Measurements from ENCODE around the gene MDGA2. TPM values are rescaled to one million over a fixed set of nuclear protein-coding genes. Genes with fewer than 3 reads are reported as not detected.

The MDGA2 gene
- total and polyA plus RNA-seq, 4 donors, result 16.5 to 99.0 (median 34.1) TPM

DNA sequence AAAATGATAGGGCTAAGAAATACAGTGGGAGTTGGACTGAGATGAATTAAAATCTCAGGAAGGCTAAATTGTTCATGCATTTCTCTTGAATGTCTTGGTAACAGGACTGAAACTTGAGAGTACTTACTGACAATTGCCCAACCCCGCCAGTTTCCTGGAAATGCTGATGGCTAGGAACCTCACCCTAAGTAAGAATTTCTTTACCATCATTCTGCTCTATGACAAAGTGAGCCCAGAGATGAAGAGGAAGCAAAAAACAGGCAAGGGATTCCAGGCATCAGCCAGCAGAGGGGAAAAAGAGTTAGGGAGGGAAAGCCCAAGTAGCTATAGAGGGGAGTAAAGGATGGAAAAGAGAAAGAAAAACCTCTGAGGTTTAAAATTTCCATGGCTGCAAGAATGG is 397.7 kb downstream of the MDGA2 start:
- no peaks in the 10 kb centered on the region for H3K9me3 ChIP-seq (ENCODE audit: control insufficient read depth, insufficient read depth, low read length)
- H3K27me3 ChIP-seq (ENCODE audit: control insufficient read depth, insufficient read depth, low read length), result no peaks in the 10 kb centered on the region
- WGBS (ENCODE audit: insufficient coverage), result no CpG with 5 or more reads among the region's 1 CpG
- no peaks in the 10 kb centered on the region for H3K4me1 ChIP-seq (ENCODE audit: control insufficient read depth, insufficient read depth, low read length)
- no peak overlapping the region for H3K27ac ChIP-seq (ENCODE audit: low read depth, low read length)
- no peak overlapping the region for H3K4me3 ChIP-seq (ENCODE audit: low read depth, low read length)
- H3K36me3 ChIP-seq (ENCODE audit: control insufficient read depth, insufficient read depth, low read length), result no peaks in the 10 kb centered on the region
- peak in 3 of 6 donors; percentile 16 to 71 (median 17) for DNase-seq (ENCODE audit: low read depth in 4 of 6, low spot score in 6 of 6)

- no peaks in the 10 kb centered on the region for H3K4me1 ChIP-seq (ENCODE audit: control insufficient read depth, insufficient read depth, low read length)
- DNase-seq (ENCODE audit: low read depth in 4 of 6, low spot score in 6 of 6), result no peak
- WGBS (ENCODE audit: insufficient coverage), result 64% methylated on average over 3 of the region's 3 CpGs
- no peaks in the 10 kb centered on the region for H3K9me3 ChIP-seq (ENCODE audit: control insufficient read depth, insufficient read depth, low read length)
- no peaks in the 10 kb centered on the region for H3K36me3 ChIP-seq (ENCODE audit: control insufficient read depth, insufficient read depth, low read length)
- no peaks in the 10 kb centered on the region for H3K27me3 ChIP-seq (ENCODE audit: control insufficient read depth, insufficient read depth, low read length)
- H3K27ac ChIP-seq (ENCODE audit: low read depth, low read length), result no peak overlapping the region
- H3K4me3 ChIP-seq (ENCODE audit: low read depth, low read length), result no peak overlapping the region
Measured at GRCh38 chr14:47276931-47277330, 398.5 kb downstream of the MDGA2 start.

- no peaks in the 10 kb centered on the region for H3K4me1 ChIP-seq (ENCODE audit: control insufficient read depth, insufficient read depth, low read length)
- no peak for DNase-seq (ENCODE audit: low read depth in 4 of 6, low spot score in 6 of 6)
- 100% methylated on average over 2 of the region's 5 CpGs for WGBS (ENCODE audit: insufficient coverage)
- H3K27me3 ChIP-seq (ENCODE audit: control insufficient read depth, insufficient read depth, low read length), result no peaks in the 10 kb centered on the region
- H3K4me3 ChIP-seq (ENCODE audit: low read depth, low read length), result no peak overlapping the region
- H3K27ac ChIP-seq (ENCODE audit: low read depth, low read length), result no peak overlapping the region
- H3K9me3 ChIP-seq (ENCODE audit: control insufficient read depth, insufficient read depth, low read length), result no peaks in the 10 kb centered on the region
- no peaks in the 10 kb centered on the region for H3K36me3 ChIP-seq (ENCODE audit: control insufficient read depth, insufficient read depth, low read length)
Measured at GRCh38 chr14:47273939-47274338, 401.5 kb downstream of the MDGA2 start.

- no CpG with 5 or more reads among the region's 4 CpGs for WGBS (ENCODE audit: insufficient coverage)
- Histone ChIP-seq H3K27ac (ENCODE audit: low read depth, low read length) (no peak overlapping the region), H3K4me1 (ENCODE audit: control insufficient read depth, insufficient read depth, low read length) (no peaks in the 10 kb centered on the region), H3K4me3 (ENCODE audit: low read depth, low read length) (no peak overlapping the region), H3K36me3 (ENCODE audit: control insufficient read depth, insufficient read depth, low read length) (no peaks in the 10 kb centered on the region), H3K9me3 (ENCODE audit: control insufficient read depth, insufficient read depth, low read length) (no peaks in the 10 kb centered on the region), H3K27me3 (ENCODE audit: control insufficient read depth, insufficient read depth, low read length) (no peaks in the 10 kb centered on the region)
- peak in 1 of 6 donors; percentile 13 for DNase-seq (ENCODE audit: low read depth in 4 of 6, low spot score in 6 of 6)
Measured at GRCh38 chr14:47270715-47271114, 404.7 kb downstream of the MDGA2 start.

DNA sequence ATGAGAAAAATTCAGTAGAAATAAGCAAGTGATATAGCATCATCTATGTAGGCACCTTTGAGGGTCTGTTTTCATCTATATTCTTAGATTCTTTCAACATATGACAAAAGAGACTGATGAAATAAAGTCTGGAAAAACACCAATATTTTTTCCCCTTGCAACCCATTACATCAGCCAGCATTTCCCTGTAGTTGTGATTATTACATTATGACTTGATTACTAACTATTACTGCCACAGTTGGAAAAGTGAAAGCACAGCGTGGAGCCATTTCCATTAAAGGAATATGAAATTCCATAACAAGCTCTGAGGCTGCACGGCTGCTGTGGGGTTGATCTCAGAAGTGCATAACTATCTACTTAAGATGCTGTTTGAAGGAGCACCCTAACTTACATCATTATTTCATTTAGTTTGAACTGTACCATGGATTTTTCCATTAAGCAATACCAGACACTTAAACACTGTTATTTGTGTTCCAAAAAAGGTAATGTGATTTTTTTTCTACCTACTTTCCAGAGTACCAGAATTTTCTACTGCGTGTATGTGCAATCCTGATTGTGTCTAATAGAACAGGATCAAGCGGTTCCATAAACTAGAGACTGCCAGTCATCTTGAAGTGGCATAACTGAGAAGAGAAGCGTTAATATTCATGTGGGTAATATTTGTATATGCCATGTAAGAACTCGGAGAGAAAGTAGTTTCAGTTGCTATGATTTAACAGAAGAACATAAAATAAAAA is 405.5 kb downstream of the MDGA2 start:
- peak in 3 of 6 donors; percentile 29 to 93 (median 42) for DNase-seq (ENCODE audit: low read depth in 4 of 6, low spot score in 6 of 6)
- Histone ChIP-seq H3K4me3 (ENCODE audit: low read depth, low read length) (no peak overlapping the region), H3K36me3 (ENCODE audit: control insufficient read depth, insufficient read depth, low read length) (no peaks in the 10 kb centered on the region), H3K27ac (ENCODE audit: low read depth, low read length) (no peak overlapping the region), H3K9me3 (ENCODE audit: control insufficient read depth, insufficient read depth, low read length) (no peaks in the 10 kb centered on the region), H3K4me1 (ENCODE audit: control insufficient read depth, insufficient read depth, low read length) (no peaks in the 10 kb centered on the region), H3K27me3 (ENCODE audit: control insufficient read depth, insufficient read depth, low read length) (no peaks in the 10 kb centered on the region)
- 74% methylated on average over 2 of the region's 6 CpGs for WGBS (ENCODE audit: insufficient coverage)

DNA sequence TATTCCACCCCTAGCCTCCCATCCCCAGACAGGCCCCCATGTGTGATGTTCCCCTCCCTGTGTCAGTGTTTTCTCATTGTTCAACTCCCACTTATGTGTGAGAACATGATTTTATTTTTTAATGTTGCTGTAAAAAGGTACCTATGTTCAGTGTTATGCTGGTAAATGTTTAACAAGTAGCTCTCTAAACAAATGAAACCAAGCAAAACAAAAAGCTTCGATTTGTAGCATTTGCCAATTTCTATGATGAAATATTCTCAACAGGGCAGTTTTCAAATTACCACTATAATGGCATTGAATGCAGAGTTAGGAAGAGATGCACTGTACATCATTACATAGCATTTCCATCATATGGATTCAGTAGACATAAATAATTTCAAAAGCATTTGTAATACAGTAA is 410.6 kb downstream of the MDGA2 start:
- Histone ChIP-seq H3K27ac (ENCODE audit: low read depth, low read length) (no peak overlapping the region), H3K9me3 (ENCODE audit: control insufficient read depth, insufficient read depth, low read length) (no peaks in the 10 kb centered on the region), H3K4me1 (ENCODE audit: control insufficient read depth, insufficient read depth, low read length) (no peaks in the 10 kb centered on the region), H3K27me3 (ENCODE audit: control insufficient read depth, insufficient read depth, low read length) (no peaks in the 10 kb centered on the region), H3K4me3 (ENCODE audit: low read depth, low read length) (no peak overlapping the region), H3K36me3 (ENCODE audit: control insufficient read depth, insufficient read depth, low read length) (no peaks in the 10 kb centered on the region)
- no peak for DNase-seq (ENCODE audit: low read depth in 4 of 6, low spot score in 6 of 6)
- no CpG with 5 or more reads among the region's 1 CpG for WGBS (ENCODE audit: insufficient coverage)

GRCh38 chr14:47262801-47263200 is 412.6 kb downstream of the MDGA2 start:
- no peak overlapping the region for H3K27ac ChIP-seq (ENCODE audit: low read depth, low read length)
- H3K4me3 ChIP-seq (ENCODE audit: low read depth, low read length), result no peak overlapping the region
- H3K4me1 ChIP-seq (ENCODE audit: control insufficient read depth, insufficient read depth, low read length), result no peaks in the 10 kb centered on the region
- DNase-seq (ENCODE audit: low read depth in 4 of 6, low spot score in 6 of 6), result no peak
- 75% methylated on average over 1 of the region's 2 CpGs for WGBS (ENCODE audit: insufficient coverage)
- H3K9me3 ChIP-seq (ENCODE audit: control insufficient read depth, insufficient read depth, low read length), result no peaks in the 10 kb centered on the region
- no peaks in the 10 kb centered on the region for H3K27me3 ChIP-seq (ENCODE audit: control insufficient read depth, insufficient read depth, low read length)
- no peaks in the 10 kb centered on the region for H3K36me3 ChIP-seq (ENCODE audit: control insufficient read depth, insufficient read depth, low read length)

DNA sequence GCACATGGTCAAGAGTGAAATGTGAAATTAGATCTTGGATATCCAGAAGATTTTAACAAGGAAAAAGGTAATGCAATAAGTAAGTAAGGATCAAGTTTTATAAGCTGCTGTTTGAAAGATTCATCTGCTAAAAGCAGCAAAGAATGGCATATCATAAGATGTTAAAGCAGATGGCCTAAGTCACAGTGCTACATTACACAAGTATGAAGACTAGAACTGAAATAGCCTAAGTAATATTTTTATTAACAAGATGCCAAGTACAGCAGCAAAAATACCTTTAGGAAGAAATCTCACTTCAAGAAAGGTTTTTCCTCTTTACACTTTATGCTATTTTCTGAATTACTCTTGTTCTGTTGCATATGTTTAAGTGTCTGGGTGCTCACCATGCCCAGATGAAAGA is 414.1 kb downstream of the MDGA2 start:
- H3K9me3 ChIP-seq (ENCODE audit: control insufficient read depth, insufficient read depth, low read length), result no peaks in the 10 kb centered on the region
- H3K27me3 ChIP-seq (ENCODE audit: control insufficient read depth, insufficient read depth, low read length), result no peaks in the 10 kb centered on the region
- DNase-seq (ENCODE audit: low read depth in 4 of 6, low spot score in 6 of 6), result no peak
- H3K4me3 ChIP-seq (ENCODE audit: low read depth, low read length), result no peak overlapping the region
- H3K27ac ChIP-seq (ENCODE audit: low read depth, low read length), result no peak overlapping the region
- H3K4me1 ChIP-seq (ENCODE audit: control insufficient read depth, insufficient read depth, low read length), result no peaks in the 10 kb centered on the region
- H3K36me3 ChIP-seq (ENCODE audit: control insufficient read depth, insufficient read depth, low read length), result no peaks in the 10 kb centered on the region

GRCh38 chr14:47259796-47260195 is 415.6 kb downstream of the MDGA2 start:
- no peak overlapping the region for H3K27ac ChIP-seq (ENCODE audit: low read depth, low read length)
- no peaks in the 10 kb centered on the region for H3K27me3 ChIP-seq (ENCODE audit: control insufficient read depth, insufficient read depth, low read length)
- no peaks in the 10 kb centered on the region for H3K36me3 ChIP-seq (ENCODE audit: control insufficient read depth, insufficient read depth, low read length)
- H3K4me1 ChIP-seq (ENCODE audit: control insufficient read depth, insufficient read depth, low read length), result no peaks in the 10 kb centered on the region
- H3K9me3 ChIP-seq (ENCODE audit: control insufficient read depth, insufficient read depth, low read length), result no peaks in the 10 kb centered on the region
- no peak overlapping the region for H3K4me3 ChIP-seq (ENCODE audit: low read depth, low read length)
- no peak for DNase-seq (ENCODE audit: low read depth in 4 of 6, low spot score in 6 of 6)
- no CpG with 5 or more reads among the region's 2 CpGs for WGBS (ENCODE audit: insufficient coverage)

- H3K36me3 ChIP-seq (ENCODE audit: control insufficient read depth, insufficient read depth, low read length), result no peaks in the 10 kb centered on the region
- peaks cover 3% of the 10 kb centered on the region for H3K9me3 ChIP-seq (ENCODE audit: control insufficient read depth, insufficient read depth, low read length)
- no peak overlapping the region for H3K4me3 ChIP-seq (ENCODE audit: low read depth, low read length)
- WGBS (ENCODE audit: insufficient coverage), result 75% methylated on average over 2 of the region's 2 CpGs
- no peak overlapping the region for H3K27ac ChIP-seq (ENCODE audit: low read depth, low read length)
- no peak for DNase-seq (ENCODE audit: low read depth in 4 of 6, low spot score in 6 of 6)
- H3K27me3 ChIP-seq (ENCODE audit: control insufficient read depth, insufficient read depth, low read length), result no peaks in the 10 kb centered on the region
- H3K4me1 ChIP-seq (ENCODE audit: control insufficient read depth, insufficient read depth, low read length), result no peaks in the 10 kb centered on the region
Measured at GRCh38 chr14:47257013-47257412, 418.4 kb downstream of the MDGA2 start.

Data from spinal cord (tissue), 10 donors.